ENCODE measurements around the gene RNF166.
"Not testable (repeated sequence)": the region's sequence is repeated elsewhere in the genome, so short reads cannot be mapped to it uniquely, and the experiment has no call there.

The RNF166 gene

DNA sequence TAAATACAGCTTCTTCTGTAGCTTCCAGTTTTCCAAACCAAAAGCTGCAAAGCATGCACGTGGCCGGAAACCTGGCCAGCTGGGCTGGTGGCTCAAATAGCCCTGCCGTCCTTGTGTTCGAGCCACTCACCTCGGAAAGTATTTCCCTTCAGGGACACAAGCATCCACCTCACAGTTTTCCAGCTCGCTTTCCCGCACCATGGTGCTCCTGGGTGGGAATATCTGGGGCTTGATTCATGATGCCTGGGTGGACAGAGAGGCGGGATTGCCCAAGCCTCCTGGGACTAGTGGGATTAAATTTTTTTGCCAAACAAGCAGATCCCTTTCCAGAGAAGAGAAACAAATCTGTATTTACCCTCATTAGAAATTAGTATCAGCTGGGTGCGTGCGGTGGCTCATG, 36.2 kb downstream of the RNF166 start:
- no peak for DNase-seq

DNA sequence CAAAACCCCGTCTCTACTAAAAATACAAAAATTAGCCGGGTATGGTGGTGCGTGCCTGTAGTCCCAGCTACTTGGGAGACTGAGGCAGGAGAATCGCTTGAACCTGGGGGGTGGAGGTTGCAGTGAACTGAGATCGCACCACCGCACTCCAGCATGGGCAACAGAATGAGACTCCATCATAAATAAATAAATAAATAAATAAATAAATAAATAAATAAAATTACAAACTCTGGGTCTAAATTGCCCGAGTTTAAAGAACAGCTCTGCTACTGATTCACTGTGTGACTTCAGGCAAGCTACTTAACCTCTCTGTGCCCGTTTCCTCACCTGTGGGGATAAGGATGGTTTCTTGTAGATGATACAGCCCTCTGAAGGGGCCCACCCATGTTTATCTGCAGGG, 36.7 kb downstream of the RNF166 start:
- DNase-seq, result not testable (repeated sequence)

DNA sequence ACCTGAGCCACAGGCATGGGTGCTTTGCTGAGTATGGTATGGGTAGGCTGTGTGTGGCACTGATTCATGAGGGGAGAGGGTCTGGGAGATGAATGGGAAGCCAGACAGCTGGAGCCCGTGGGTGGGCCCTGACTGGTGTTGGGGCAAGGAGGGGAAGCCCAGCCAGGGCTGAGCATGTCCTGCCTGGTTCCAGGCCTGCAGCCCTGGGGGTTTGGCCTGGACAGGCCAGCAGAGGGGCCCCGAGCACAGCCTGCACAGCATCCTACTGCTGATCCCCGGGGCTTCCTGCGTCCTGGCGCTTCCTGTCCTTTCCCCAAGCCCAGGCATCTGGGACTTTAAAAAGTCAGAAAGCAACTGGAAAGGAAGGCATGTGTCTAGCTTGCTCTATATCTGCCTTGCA, 38.7 kb downstream of the RNF166 start:
- DNase-seq, result no peak

DNA sequence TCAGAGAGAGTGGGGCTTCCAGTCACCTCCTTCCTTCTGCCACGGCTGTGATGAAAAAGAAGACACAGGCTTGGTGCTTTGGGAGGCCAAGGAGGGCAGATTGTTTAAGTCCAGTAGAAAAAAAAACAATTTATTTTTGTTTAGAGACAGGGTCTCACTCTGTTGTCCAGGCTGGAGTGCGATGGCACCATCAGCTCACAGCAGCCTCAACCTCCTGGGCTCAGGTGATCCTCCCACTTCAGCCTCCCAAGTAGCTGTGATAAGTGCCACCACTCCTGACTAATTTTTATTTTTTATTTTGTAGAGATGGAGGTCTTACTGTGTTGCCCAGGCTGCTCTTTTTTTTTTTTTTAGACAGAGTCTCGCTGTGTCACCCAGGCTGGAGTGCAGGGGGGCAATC, 40.6 kb downstream of the RNF166 start:
- DNase-seq, result no peak

DNA sequence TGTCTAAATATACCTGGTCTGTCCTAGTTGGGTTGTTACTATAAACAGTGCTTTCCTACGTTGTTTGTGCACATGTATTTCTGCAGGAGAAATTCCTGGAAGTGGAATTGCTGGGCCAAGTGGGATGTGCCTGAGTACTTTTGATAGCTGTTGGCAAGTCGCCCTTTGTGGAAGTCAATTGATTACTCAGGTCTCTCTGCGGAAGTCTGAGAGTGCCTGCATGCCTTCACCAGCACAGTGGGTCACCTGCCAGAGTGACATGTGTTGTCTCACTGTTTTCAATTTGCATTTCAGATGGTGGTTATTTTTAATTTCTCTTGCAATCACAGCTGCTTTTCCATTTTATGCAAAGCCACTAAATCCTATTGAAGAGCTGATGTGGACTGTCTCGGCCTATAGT, 41.1 kb downstream of the RNF166 start:
- no peak for DNase-seq

DNA sequence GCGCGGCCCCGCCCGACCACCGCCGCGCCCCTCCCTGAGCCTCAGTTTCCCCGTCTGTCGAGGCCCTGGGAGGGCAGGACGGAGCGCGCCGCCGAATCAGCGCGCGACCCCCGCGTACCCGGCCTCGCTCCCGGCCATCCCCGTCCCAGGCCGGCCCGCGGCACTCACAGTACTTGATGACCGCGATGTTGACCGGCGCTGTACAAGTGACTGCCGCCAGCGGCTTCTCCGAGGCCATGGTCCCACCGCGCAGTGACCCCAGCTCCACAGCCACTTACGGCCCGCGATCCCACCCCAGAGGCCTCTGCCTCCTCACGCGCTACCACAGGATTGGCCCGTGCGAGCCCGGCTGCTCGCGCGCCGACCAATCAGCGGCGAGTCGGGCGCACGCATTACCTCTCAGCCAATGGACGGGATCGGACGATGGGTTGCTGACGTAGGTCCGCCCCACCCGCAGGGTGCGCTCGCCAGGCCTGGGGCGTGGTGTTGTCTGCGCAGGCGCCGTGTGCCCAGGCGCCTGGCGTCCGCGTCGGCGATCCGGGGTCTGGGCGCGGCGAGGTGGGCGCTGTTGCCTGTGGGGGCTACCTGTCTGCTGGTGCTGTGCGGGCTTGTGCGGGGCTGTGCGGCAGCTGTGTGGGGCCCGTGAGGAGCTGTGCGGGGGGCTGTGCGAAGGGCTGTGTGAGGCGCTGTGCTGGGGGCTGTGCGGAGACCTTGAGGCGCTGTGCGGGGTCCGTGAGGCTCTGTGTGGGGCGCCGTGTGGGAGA, 43.2 kb downstream of the RNF166 start, which contains the start of gene MVD:
MVD (minus strand) TSS at position 249 of the 764 bp plus-strand sequence; CDS start at position 238, 11 bp downstream.
- peak; percentile 93 for DNase-seq

DNA sequence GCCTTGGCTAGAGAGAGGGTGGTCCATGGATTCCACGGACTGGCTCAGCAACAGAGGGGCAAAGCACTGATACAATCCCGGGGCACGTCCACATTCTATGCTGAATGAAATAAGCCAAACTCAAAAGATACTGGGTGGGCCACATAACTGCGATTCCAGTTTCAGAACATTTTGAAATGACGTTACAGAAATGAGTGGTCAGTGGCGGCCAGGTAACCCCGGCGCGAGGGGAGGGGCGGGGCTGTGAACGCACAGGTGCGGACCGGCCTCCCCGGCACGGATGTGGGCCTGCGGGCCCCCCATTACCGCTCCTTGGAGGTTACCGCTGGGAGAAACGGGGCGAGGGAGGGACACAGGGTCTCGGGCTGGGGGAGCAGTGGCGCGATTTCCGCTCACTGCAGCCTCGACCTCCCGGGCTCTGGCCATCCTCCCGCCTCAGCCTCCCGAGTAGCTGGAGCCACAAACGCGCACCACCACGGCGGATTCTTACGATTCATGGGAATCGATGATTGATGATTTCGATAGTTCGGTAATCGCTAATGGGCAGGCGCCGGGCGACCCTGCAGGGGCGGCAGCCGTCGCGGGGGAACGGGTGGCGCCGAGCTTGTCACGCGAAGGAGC, 43.9 kb downstream of the RNF166 start:
- DNase-seq, result no peak

DNA sequence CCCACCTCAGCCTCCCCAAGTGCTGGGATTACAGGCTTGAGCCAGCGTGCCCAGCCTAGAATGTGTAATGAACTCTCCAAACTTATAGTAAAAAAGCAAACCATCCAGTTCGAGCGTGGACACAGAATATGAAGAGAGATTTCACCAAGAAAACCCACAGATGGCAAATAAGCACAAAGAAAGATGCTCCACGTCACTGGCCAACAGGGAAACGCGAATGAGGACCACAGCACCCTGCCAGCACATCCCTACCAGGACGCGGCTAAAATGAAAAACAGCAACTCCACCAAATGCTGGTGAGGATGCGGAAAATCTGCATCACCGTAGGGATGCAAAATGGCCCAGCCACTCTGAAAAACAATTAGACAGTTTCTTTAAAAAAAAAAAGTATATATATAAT, 44.7 kb downstream of the RNF166 start:
- no peak for DNase-seq

DNA sequence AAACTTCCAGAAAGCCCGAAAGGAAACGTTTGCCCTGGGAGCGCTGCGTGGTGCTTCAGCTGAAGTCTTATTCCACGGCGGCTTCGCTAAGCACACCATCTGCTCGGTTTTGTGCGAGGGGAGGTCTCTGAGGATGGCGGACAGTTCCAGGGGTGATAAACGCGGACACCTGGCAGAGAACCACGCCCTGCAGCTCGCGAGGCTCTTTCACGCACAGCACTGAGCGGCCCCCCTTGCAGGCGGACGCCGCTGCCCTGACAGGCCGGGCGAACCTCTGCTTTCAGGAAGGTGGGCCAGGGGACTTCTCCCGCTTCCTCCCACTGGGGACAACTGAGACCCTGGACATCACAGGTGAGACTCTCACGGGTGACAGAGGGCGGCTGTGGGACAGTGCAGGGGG, 47.0 kb downstream of the RNF166 start:
- DNase-seq, result no peak

DNA sequence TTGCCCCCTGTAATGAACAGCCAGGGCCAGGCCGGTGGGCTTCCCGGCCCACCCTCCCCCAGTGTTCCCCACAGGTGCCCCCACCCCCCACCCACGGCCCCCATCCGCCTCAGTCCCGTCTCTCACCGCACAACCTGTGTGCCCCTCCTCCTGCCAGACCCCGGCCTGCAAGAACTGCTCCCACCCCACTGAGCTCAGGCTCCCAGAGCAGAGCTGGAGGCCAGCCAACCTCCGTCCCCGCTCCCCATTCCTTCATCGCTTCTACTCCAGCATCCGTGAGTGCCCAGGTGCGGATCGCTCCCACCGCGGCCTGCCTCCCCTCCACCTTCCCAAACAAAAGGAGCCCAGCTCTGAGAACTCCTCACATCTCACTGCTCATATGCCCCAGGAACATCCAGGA, 47.5 kb downstream of the RNF166 start:
- no peak for DNase-seq

DNA sequence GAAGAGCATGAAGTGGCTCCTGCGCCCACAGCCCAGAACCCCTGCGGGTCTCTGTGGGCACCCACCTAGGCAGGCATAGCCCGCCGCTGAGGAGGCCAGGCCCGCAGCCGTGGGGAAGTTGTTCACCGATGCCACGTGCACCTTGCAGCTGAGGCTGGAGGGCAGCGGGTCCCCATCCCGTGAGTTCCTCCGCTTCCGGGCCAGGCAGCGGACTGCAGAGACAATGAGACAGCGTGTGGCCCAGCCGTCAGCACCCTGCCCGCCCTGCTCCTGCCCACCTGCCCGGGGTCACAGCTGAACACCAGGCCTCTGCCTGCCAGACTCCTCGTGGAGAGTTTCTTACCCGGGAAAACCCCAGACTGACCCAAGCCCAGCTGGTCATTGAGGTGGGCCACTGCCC, 48.8 kb downstream of the RNF166 start:
- no peak for DNase-seq

DNA sequence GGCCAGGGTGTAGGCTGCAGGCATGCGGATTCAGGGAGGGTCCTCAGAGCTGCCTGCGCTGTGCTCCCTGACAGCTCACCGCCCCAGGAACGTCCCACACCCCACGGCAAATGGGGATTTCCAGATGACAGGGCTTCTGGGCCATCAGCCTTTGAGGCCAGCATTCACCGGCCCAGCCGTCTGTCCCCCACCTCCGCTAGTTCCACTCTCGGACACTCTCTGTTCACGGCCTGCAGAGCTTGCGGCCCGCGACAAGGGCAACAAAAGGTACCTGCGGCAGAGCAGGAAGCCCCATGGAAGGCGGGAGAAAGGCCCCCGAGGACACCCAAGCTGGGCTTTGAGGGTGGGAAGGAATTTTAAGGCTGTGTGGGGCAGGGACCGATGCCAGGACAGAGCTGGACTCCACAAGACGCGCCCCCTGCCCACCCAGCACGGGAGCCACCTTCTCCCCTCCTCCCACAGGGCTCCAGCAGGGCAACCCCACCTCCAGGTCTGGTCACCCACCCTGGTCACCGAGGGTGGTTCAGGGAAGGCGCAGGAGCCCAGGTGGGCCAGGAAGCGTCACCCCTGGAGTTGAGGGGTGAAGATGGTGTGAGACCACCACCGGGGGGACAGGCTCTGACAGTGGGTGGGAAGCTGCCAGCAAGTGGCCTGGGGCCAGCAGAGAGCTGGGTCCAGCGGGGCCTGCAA, 49.8 kb downstream of the RNF166 start:
- DNase-seq, result no peak

DNA sequence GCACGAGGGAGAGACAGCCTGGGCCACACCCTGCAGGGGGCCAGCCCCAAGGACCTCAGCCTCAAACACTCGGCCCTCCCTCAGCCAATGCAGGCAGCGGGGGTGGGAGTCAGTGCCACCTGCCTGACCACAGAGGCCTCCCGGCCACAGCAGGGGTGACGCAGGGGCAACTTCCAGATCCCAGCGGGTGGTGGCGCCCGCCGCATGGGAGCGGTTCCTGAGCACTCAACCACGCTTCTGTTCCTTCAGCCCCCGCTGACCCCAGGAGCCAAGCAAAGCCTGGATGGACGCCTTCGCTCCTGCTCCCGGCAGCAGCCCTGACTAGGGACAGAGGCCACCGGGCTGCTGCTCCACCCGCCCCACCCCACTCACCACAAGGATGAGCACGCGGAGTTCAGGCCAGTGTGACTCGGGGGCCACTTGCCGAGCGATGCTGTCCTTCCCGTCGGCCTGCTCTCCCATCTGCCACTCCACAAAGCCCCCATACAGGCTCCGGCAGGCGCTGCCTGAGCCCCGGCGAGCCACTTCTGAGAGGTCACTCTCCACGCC, 50.4 kb downstream of the RNF166 start:
- DNase-seq, result no peak

DNA sequence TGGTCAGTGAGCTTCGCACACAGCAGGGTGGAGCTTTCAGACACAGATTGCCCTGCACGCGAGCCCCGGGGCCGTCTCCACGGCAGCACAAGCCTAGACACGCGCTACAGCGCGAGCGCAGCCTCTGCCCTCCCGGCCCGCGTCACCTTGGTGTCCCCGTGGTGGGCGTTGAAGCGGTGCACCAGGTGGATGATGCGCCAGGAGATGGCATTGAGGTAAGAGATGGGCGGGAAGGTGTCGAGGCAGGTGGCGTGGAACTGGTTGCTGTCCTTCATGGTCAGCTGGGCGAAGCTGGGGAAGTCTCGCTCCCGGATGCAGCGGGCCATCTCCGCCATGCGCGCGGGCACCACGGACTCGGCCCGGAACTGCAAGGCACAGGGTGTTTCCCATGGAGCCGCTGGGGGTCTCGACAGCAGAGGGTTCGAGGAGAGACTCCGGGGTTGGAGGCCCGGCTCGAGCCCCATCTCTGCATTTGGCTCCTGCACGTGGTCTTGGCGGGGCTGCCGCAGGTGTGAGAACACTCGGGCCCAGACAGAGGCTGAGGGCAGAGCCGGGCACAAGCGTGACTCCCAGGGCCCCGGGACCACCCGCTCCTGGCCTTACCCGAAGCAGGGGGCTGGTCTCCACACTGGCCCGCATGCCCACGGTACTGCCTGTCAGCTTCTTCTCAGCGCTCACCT, 51.0 kb downstream of the RNF166 start:
- DNase-seq, result no peak

DNA sequence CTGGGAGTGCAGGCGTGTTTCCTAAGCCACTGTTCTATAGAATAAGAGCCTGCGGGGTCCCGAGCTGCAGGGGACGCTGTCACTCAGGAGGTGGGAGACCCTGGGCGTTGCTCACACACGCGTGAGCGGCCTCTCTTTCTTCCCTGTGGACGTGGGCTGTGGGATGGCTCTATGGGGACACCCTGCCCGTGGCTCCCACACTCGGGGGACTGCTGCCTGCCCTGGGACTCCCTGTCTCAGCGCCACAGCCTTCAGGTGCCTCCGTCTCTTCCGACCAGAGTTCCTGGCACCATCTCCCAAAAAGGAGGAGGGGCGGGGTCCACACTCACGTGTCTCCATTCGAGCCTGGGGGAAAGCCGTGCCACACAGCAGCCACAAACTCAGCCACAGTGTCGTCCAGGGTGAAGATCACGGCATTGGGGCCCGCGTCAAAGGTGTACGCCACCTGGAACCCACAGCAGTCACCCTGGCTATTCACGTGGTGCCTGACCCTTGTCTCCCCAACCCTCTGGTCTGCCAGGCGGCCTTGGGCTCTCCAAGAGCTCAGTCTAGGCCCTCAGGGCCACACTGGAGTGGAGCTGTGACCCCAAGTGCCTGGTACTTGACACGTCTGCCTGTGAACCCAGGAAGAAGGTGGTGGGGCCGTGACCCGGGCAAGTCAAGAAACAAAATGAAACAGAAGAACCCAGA, 51.7 kb downstream of the RNF166 start:
- no peak for DNase-seq

DNA sequence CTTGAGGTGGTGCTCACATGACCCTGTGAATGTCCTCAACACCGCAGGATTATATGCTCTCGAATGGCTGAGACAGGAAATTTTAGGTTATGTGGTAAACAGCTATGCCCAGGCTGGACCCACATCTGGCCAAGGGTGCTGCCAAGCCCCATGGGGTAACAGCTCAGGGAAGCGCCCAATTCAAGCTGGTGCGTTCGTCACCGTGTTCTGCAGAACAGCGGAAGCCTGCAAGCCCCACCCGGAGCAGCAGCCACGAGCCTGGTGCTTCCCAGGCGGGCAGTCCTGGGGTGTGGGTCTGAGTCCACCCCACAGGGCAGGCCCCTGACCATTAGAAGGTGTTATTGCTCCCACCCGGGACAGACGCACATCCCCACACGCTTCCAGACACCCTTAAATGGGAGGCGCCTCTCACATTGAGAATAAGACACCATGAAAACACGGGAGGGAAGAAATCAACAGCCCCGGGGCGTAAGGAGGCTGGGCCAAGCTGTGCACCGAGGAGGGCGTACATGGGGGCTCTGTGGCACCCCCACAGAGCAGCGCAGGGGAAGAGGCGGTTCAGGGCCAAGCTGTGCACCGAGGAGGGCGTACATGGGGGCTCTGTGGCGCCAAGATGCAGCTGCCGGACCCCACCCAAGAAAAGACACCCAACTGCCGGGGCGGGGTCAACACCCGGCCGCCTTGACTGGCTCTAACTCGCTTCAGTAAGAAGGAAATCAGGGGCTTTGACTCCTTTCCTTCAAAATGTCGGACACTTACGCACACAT, 52.4 kb downstream of the RNF166 start:
- DNase-seq, result no peak

DNA sequence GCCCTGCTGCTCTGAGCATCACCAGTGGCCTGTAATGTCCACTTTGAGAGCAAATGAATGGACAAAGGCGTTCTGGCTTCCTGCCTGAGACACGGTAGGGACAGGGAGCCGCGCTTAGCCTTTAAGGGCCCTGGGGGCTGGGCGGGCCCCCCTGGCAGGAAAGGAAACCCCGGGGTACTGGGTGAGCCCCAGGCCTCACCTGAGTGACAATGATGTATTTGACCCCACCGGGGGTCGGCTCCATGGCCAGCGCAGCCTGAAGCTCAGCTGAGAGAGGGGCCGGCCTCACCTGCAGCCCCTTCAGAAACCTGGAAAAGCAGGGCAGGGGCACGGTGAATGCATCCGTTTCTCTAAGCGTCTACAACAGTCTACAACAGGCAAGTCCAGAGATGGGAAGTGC, 53.1 kb downstream of the RNF166 start:
- DNase-seq, result no peak

DNA sequence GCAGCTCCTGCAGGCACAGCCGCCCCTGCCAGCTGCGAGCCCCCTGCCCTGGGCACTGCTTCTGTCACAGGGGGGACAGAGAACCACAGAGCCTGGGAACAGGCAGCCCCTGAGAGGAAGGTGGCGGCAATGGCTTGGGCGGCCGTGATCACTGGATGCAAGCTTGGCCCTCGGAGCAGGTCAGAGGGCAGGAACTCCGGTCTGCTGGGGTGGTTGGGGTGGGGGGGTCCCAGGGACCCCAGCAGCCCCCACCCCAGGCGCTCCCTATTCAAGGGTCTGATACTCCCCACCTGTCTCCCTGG, 53.5 kb downstream of the RNF166 start:
- DNase-seq, result no peak

DNA sequence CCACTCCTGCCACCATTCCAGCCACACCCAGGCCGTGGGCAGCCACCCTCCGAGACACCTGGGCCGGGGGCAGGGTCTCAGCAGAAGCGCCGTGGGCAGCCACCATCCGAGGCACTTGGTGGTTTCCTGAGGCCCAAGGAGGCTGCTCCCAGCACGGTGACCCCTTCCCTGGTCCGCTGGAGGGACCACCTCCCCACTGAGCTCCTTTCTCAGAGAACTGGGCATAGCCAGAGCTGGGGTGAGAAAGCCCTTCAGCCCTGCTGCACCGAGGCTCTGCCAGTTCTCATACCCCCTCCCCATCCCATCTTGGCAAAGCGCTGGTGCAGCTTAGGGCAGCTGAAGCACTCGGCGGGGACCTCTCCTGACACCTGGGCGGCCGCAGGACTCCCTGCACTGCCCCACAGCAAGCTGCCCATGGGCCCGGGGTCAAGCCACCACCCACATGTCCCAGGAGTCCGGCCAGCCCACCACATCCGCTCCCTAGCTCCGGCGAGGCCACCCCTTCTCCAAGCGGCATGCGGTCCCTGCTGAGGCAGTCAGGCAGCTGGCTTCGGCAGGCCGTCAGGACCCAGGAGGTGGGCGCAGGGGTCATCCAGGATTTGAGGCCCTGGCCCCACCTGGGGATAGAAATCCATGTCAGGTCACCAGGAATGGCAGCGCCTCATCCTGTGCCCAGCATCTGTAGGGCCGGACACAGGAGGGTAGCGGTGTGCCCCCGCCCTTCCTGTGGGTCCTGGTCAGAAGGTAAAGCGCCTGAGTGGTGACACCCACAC, 54.0 kb downstream of the RNF166 start:
- DNase-seq, result no peak

DNA sequence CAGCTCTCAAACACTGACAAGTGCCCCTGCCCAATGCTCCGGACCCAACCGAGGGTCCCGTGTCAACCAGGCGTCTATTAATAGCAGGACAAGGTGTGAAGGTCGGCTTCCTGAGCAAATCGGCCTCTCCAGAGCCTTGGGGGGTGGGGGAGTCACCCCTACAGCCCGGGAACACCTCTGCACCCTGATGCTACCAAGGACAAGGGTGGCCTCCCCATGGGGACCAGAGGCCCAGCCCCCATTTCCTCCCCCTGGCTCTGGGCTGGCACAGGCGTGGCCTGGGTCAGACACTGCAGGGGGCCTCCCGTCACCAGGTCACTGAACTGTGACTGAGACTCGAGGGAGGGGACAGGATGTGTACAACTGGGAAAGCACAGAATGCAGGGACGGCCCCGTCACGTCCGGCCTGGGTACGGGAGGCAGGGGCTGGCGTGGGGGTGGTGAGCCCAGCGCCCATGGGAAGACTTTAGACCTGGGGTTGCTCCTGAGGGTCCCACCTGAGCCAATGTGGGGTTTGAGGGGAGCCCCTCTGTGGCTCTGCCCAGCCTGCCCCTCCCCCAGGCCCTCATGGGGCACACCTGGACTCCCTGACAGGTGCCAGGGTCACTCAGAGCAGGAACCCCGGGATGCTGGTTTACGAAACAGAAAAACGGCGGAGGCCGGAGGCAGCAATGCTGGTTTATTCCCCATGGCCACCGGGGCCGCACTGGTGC, 54.8 kb downstream of the RNF166 start:
- no peak for DNase-seq
